AG09309 (cell line): ENCODE results near the gene TENT4B.

Experiments used
- DNase-seq: peaks from one replicate; pipeline ENCODE4 v3.0.0-alpha.2; 2010; ENCODE audit warnings: low read depth
- H3K4me3 ChIP-seq: 2 replicates; pipeline ENCODE4 v1.5.1; 2011; ENCODE audit warnings: mild to moderate bottlenecking, low read depth, low read length, moderate library complexity; ENCODE audit not compliant: control insufficient read depth
- TF ChIP-seq, protein P1 (sequence below): IDR thresholded peaks from 2 replicates; pipeline ENCODE4 v1.5.1; 2011; ENCODE audit warnings: mild to moderate bottlenecking, low read depth, low read length, inconsistent platforms; ENCODE audit not compliant: insufficient read depth, control insufficient read depth; ENCODE audit errors: missing control alignments

The TENT4B gene

GRCh38 chr16:50267151-50267631, 114.1 kb downstream of the TENT4B start:
- H3K4me3 ChIP-seq: peak overlapping the region; percentile 62
- DNase-seq: no peak
- TF ChIP-seq, protein P1, sequence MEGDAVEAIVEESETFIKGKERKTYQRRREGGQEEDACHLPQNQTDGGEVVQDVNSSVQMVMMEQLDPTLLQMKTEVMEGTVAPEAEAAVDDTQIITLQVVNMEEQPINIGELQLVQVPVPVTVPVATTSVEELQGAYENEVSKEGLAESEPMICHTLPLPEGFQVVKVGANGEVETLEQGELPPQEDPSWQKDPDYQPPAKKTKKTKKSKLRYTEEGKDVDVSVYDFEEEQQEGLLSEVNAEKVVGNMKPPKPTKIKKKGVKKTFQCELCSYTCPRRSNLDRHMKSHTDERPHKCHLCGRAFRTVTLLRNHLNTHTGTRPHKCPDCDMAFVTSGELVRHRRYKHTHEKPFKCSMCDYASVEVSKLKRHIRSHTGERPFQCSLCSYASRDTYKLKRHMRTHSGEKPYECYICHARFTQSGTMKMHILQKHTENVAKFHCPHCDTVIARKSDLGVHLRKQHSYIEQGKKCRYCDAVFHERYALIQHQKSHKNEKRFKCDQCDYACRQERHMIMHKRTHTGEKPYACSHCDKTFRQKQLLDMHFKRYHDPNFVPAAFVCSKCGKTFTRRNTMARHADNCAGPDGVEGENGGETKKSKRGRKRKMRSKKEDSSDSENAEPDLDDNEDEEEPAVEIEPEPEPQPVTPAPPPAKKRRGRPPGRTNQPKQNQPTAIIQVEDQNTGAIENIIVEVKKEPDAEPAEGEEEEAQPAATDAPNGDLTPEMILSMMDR: no peak

DNA sequence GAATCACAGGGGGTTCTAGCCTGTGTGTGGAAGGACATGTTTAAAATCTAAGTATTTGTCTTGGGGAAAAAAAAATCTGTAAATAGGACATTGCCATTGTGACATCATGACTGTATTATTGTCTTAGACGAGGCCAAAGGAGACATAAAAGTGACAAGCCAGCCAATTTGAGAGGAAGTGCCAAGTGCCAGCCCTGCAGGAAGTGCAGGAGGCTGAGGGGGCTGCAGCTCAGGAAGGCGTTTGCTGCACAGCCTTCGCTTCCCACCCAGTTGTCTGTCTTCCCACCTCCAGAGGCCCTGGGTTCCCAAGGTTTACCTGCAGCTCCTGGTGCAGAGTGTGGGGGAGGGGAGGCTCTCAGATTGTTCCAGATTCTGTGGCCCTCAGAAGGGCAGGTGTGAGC, 114.5 kb downstream of the TENT4B start:
- no peak for DNase-seq
- no peak overlapping the region for H3K4me3 ChIP-seq
- TF ChIP-seq, protein P1: no peak

GRCh38 chr16:50268352-50268751, 115.2 kb downstream of the TENT4B start:
- no peak for DNase-seq
- no peak overlapping the region for H3K4me3 ChIP-seq
- TF ChIP-seq, protein P1: no peak

- no peak for DNase-seq
- H3K4me3 ChIP-seq: no peak overlapping the region
- TF ChIP-seq, protein P1: no peak
Observed at GRCh38 chr16:50269061-50269705, 116.1 kb downstream of the TENT4B start.

GRCh38 chr16:50269769-50270509, 116.8 kb downstream of the TENT4B start:
- TF ChIP-seq, protein P1: no peak

GRCh38 chr16:50270510-50271147, 117.5 kb downstream of the TENT4B start:
- H3K4me3 ChIP-seq: no peak overlapping the region
- TF ChIP-seq, protein P1: no peak
- no peak for DNase-seq

More at GRCh38 chr16:50269769-50270509, 116.8 kb downstream of the TENT4B start:
- no peak for DNase-seq
- H3K4me3 ChIP-seq: no peak overlapping the region
